SH-SY5Y (cell line): ENCODE data around the gene ZIC5.

Experiments
- GATA2 ChIP-seq: IDR thresholded peaks from 2 replicates; pipeline ENCODE4 v1.6.1; 2011; ENCODE audit warnings: mild to moderate bottlenecking, low read depth, low read length
- GATA3 ChIP-seq: IDR thresholded peaks from 2 replicates; pipeline ENCODE4 v1.6.1; 2011; ENCODE audit warnings: low read depth, mild to moderate bottlenecking, low read length, moderate library complexity

GRCh38 chr13:99959127-99959539 is 12.4 kb downstream of the ZIC5 start:
- no peak for TF ChIP-seq GATA2
- TF ChIP-seq GATA3: no peak
